Calu3 (cell line): ENCODE results near the gene PSMB7. TPM values are rescaled to one million over a fixed set of nuclear protein-coding genes. Genes with fewer than 3 reads are reported as not detected.

Experiments
- BruUV-seq: library from RNA; stranded (reverse); fragments of 400-500 nt; replicated peaks from 2 replicates; lab custom pipeline; 2021; lab: Mats Ljungman, UMichigan
- CTCF ChIA-PET: fragments of 300-600 bp; sonication (Branson Sonifier 250); formaldehyde crosslinking; loops from one replicate; lab custom pipeline; 2022; ENCODE audit warnings: antibody characterized with exemption; lab: Charles Lee
- DNase-seq: peaks from one replicate; pipeline ENCODE4 v3.0.0; 2022
- H3K27ac Mint-ChIP-seq: one replicate; pipeline ENCODE4 v1.8.0; 2022; ENCODE audit warnings: mixed read lengths; ENCODE audit not compliant: unreplicated experiment
- H3K27me3 Mint-ChIP-seq: one replicate; pipeline ENCODE4 v1.8.0; 2022; ENCODE audit warnings: mixed read lengths; ENCODE audit not compliant: unreplicated experiment
- H3K36me3 Mint-ChIP-seq: one replicate; pipeline ENCODE4 v1.8.0; 2022; ENCODE audit warnings: mild to moderate bottlenecking, moderate library complexity, mixed read lengths; ENCODE audit not compliant: insufficient read depth, unreplicated experiment
- H3K4me1 Mint-ChIP-seq: one replicate; pipeline ENCODE4 v1.8.0; 2022; ENCODE audit warnings: mild to moderate bottlenecking, low read depth, mixed read lengths; ENCODE audit not compliant: unreplicated experiment
- H3K4me3 Mint-ChIP-seq: one replicate; pipeline ENCODE4 v1.8.0; 2022; ENCODE audit warnings: mild to moderate bottlenecking, low read depth, moderate library complexity, mixed read lengths; ENCODE audit not compliant: unreplicated experiment
- H3K9me3 Mint-ChIP-seq: one replicate; pipeline ENCODE4 v1.8.0; 2022; ENCODE audit warnings: low read depth, mixed read lengths; ENCODE audit not compliant: unreplicated experiment
- intact Hi-C: fragments of 100-400 bp; cut with micrococcal nuclease; formaldehyde crosslinking; loops from one replicate; pipeline ENCODE4 v1.10.0; 2022; ENCODE audit not compliant: unreplicated experiment
- total RNA-seq: library from RNA; stranded (reverse); gene quantifications from 2 replicates; pipeline ENCODE4 v1.2.3, GENCODE V29; 2022
- TF ChIP-seq, protein P1 (sequence below): fragments of 200-600 bp; IDR thresholded peaks from one replicate; pipeline ENCODE4 v1.8.0; 2022; ENCODE audit warnings: antibody characterized with exemption; ENCODE audit not compliant: unreplicated experiment

PSMB7 gene
- total RNA-seq, 1 experiment from 2014 or later: 137 TPM

DNA sequence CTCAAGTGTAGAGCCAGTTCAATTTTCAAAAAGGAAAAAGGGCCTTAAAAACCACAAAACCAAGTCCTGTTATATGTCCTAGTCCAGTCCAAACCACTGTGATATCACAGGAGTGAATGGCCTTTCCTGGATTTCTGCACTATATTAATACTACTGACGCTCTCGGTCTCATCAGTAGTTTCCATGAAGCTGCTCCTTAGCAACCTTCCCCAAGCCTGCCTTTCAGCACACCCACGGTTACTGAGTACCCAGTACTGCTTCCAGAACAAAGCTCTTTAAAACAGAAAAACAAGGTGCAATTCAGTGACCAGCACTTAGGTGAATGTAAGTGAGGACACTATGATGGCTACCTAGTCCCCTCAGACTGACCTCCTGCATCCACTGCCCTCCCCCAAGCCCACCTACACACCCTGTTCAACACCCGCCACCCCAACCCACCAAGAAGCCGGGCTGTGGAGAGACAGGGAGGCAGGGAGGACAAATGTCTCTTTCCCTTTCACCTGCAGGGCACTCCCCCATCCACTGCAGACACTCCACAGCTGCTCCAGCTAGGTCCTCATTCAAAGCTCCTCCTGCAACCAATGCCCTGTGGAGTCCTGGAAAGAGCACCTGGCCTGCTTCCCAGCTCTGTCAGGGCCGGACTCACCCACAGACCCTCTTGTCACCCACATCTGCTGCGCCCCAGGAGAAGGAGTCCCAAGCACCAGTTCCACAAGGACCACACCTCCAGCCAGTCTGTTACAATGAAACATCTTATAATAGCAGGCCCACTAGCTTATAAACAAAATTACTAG, 25.9 kb downstream of the PSMB7 start:
- TF ChIP-seq, protein P1, sequence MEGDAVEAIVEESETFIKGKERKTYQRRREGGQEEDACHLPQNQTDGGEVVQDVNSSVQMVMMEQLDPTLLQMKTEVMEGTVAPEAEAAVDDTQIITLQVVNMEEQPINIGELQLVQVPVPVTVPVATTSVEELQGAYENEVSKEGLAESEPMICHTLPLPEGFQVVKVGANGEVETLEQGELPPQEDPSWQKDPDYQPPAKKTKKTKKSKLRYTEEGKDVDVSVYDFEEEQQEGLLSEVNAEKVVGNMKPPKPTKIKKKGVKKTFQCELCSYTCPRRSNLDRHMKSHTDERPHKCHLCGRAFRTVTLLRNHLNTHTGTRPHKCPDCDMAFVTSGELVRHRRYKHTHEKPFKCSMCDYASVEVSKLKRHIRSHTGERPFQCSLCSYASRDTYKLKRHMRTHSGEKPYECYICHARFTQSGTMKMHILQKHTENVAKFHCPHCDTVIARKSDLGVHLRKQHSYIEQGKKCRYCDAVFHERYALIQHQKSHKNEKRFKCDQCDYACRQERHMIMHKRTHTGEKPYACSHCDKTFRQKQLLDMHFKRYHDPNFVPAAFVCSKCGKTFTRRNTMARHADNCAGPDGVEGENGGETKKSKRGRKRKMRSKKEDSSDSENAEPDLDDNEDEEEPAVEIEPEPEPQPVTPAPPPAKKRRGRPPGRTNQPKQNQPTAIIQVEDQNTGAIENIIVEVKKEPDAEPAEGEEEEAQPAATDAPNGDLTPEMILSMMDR: no peak
- Mint-ChIP-seq H3K4me3 (no peak overlapping the region), H3K4me1 (peaks cover 50% of the 10 kb centered on the region), H3K36me3 (peaks cover 13% of the 10 kb centered on the region), H3K27ac (no peak overlapping the region), H3K9me3 (no peaks in the 10 kb centered on the region), H3K27me3 (no peaks in the 10 kb centered on the region)
- BruUV-seq: no TSS peak
- intact Hi-C loops: no loop called here
- CTCF ChIA-PET: no interaction called here
- no peak for DNase-seq

DNA sequence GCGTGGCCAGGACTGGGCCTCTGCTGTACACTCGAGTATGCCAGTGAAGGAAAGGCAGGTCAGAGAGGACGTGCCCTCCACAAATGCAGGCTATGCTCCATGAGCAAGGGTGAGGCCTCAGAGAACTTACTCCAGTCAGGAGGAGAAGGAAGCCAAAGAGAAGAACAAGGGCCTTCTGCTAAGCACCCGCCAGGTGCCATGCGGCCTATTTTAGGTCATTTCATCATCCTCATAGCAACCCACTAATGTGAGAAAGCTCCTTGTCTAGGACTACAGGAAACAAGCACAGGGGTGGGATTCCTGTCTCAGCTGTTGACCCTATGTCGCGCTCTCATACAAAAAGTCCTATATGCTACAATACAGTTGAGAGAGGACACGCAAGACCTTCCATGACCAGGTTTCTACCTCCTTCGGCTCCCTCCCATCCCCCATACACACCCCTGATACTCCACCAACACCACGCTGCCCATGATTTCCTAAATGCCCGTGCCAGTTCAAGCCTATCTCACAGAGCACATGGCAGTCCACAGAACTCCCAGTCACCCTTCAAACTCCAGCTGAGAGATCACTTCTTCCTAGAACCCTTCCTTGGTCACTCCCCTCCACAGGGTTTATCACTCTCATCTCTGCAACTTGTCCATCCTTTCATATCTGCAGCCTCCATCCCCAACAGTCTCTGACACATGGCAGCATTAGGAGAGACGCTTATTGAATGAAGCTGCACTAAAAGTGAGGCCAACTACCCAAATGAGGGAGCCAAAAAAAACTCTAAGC, 26.8 kb downstream of the PSMB7 start:
- H3K36me3 Mint-ChIP-seq: peaks cover 11% of the 10 kb centered on the region
- intact Hi-C loops: no loop called here
- no peak overlapping the region for H3K4me3 Mint-ChIP-seq
- H3K4me1 Mint-ChIP-seq: peaks cover 45% of the 10 kb centered on the region
- no peaks in the 10 kb centered on the region for H3K27me3 Mint-ChIP-seq
- BruUV-seq: no TSS peak
- TF ChIP-seq, protein P1: no peak
- CTCF ChIA-PET: no interaction called here
- no peak overlapping the region for H3K27ac Mint-ChIP-seq
- no peaks in the 10 kb centered on the region for H3K9me3 Mint-ChIP-seq
- DNase-seq: no peak

DNA sequence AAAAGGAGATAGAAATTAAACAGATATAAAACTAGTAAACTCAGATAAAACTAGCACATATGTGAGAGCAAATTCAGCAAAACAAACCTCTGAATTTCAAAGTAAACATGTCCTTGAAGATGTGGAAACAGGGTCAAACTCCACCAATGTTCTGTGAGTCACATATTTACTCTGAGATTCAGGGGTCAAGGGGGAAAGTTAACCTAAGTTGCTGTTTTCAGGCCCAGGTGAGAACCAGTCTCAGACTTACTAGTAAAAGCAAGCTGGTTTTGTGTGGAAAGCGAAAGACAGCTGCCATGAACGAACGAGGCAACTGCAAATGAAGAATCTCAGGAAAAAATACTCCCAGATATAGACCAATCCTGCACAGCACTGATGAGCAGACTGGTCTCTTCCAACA, 29.0 kb downstream of the PSMB7 start:
- peaks cover 37% of the 10 kb centered on the region for H3K4me1 Mint-ChIP-seq
- peaks cover 17% of the 10 kb centered on the region for H3K36me3 Mint-ChIP-seq
- CTCF ChIA-PET: interaction anchor here (1.2 kb wide), 1 partner anchor 12 kb away, joined by 3 read pairs; no protein-coding TSS in a partner anchor
- H3K4me3 Mint-ChIP-seq: no peak overlapping the region
- H3K9me3 Mint-ChIP-seq: no peaks in the 10 kb centered on the region
- no peak overlapping the region for H3K27ac Mint-ChIP-seq
- TF ChIP-seq, protein P1: no peak
- no TSS peak for BruUV-seq
- H3K27me3 Mint-ChIP-seq: no peaks in the 10 kb centered on the region
- DNase-seq: no peak
- intact Hi-C loops: no loop called here

DNA sequence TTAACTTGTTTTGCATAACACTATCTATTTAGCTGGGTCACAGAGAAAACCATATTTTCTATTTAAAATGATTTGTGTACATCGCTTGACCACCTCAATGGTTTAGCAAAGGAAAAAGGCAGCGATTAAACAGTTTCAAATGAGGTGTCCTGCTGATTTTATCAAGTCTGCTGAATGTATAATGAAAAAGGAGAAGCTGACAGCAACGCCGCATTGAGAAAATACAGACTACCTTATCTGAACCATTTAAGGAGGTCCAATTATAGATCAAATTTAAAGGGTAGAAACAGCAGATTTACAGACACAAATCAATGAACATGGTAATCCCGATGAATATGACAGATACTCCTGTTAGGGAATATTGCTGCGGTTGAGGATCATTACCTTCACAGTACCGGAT, 29.6 kb downstream of the PSMB7 start:
- Mint-ChIP-seq H3K9me3 (no peaks in the 10 kb centered on the region), H3K36me3 (peaks cover 17% of the 10 kb centered on the region), H3K4me1 (peaks cover 31% of the 10 kb centered on the region), H3K27me3 (no peaks in the 10 kb centered on the region), H3K27ac (no peak overlapping the region), H3K4me3 (no peak overlapping the region)
- CTCF ChIA-PET: interaction anchor here (1.2 kb wide), 1 partner anchor 11 kb away, joined by 3 read pairs; no protein-coding TSS in a partner anchor
- intact Hi-C loops: no loop called here
- TF ChIP-seq, protein P1: no peak
- no peak for DNase-seq
- BruUV-seq: no TSS peak
